Endometrial microvascular endothelial cells (primary cell): Measurements from ENCODE around the gene CCDC50. TPM values are rescaled to one million over a fixed set of nuclear protein-coding genes. Genes with fewer than 3 reads are reported as not detected.

Source experiments
- in situ Hi-C: cut with HindIII; loops from 2 replicates; pipeline ENCODE4 v1.10.0; 2017; ENCODE audit warnings: low sequenced_read_pairs, low pct_unique_long_range_greater_than_20kb; ENCODE audit errors: inconsistent ontology term
- total RNA-seq: library from RNA; depleted of rRNA; stranded (reverse); fragments of >200 nt; gene quantifications from one replicate; pipeline ENCODE4 v1.2.3, GENCODE V29; 2015; ENCODE audit errors: inconsistent ontology term

Gene CCDC50
- total RNA-seq, 1 donor from 2014 or later = 153 TPM

DNA sequence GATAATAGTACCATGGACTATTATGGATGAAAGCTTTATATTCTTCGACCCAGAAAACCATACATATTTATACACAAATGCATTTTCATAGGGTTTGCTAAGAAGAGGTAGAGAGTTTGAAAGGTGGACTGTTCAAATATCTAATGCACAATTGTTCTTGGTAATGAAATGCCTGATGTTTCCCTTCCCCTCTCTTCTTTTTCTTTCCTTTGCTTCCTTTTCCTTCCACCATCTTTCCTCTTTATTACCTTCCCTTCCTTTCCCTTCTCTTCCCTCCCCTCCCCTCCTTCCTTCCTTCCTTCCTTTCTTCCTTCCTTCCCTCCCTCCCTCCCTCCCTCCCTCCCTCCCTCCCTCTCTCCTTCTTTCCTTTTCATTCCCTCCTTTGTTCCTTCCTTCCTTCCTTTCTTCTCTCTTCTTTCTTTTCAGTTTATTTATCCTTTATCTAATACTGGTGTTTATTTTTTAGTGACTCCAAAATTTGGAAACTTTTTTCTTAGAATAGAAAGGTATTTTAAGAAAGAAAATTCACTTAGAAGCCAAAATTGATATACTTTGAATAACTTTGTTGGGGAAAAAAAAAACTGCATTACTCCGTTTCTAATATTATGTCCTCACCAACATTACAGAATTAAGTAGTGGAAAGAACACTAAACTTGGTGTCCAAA is 109.1 kb downstream of the CCDC50 start:
- in situ Hi-C loops = no loop called here

DNA sequence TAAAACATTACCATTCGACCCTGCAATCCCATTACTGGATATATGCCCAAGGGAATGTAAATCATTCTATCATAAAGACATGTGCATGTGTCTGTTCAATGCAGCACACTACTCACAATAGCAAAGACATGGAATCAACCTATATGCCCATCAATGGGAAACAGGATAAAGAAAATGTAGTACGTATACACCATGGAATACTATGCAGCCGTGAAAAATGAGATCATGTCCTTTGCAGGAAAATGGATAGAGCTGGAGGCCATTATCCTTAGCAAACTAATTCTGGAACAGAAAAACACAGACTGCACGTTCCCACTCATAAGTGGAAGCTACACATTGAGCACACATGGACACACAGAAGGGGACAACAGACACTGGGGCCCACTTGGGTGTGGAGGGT is 111.3 kb downstream of the CCDC50 start:
- in situ Hi-C loops = no loop called here

DNA sequence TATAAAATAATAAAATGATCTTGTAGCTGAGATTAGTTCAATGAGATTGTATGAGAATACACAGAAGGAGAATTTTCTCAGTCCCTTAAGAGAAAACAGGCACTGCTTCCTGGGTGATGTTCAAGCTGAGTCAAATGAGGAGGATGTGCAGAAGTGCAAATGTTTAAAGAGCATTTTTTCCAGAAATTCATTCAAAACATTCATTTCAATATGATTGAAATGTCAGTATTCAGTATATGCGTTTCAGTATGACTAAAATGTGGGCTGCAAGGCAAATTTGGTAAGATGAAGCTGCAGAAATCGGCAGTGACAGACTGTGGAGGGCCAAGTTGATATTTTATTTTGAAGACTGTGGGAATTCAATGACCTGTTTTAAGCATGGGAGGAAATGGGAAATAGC is 112.5 kb downstream of the CCDC50 start:
- in situ Hi-C loops = no loop called here

DNA sequence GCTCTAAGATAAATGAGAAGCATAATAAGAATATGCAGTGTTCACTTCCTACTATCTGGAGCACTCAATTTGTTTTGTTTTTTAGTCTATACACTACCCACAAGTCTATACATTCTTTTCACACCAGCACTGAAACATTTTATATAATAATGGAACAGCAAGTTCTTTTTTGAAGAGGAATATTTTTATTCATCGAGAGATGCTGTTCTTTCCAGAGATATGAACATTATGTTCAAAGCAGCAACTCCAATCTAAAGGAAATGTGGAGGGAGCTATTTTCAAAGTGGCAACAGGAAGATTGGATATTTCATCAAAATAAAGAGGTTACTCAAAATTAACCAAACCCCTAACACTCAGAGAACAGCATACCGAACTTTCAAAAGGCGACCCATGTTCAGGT is 115.4 kb downstream of the CCDC50 start:
- in situ Hi-C loops = no loop called here

Other genes starting within 250 kb of the CCDC50 start
- gene OSTN, start 130.2 kb upstream of the CCDC50 start, total RNA-seq = not detected
- gene UTS2B, start 1.1 kb downstream of the CCDC50 start, total RNA-seq = not detected
- not detected for gene PYDC2, start 131.8 kb downstream of the CCDC50 start, total RNA-seq